Measurements from ENCODE around the gene CAND2. TPM values are rescaled to one million over a fixed set of nuclear protein-coding genes. Genes with fewer than 3 reads are reported as not detected.

Gene CAND2
- total RNA-seq, 2 donors from 2014 or later: 0.72 to 2.2 TPM

DNA sequence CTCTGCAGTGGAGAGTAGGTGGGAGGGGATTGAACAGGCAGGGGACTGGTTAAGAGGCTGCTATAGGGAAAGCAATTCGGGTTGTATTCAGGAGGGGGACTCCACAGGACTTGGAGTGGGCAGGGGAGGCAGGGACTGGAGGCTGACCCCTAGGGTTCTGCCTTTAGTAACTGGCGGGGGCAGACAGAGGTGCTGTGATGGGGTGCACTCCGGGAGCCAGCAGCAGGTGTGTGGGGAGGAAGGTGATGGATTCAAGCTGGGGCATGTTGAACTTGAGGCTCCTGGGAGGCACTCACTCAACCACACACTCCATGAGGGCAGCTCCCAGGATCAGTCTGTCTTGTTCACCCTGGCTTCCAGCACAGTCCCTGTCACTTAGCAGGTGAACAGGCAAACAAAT, 12.5 kb downstream of the CAND2 start:
- intact Hi-C loops (cut with DNase I): no loop called here
- Histone ChIP-seq H3K9ac (ENCODE audit: low read depth in 2 of 2, low read length in 2 of 2) (no peak overlapping the region), H3K4me3 (no peak overlapping the region), H3K9me3 (no peaks in the 10 kb centered on the region), H3K27ac (no peak overlapping the region), H3K27me3 (no peaks in the 10 kb centered on the region), H3K36me3 (no peaks in the 10 kb centered on the region), H3K4me1 (no peaks in the 10 kb centered on the region)
- DNase-seq: no peak
- TF ChIP-seq, protein P1, sequence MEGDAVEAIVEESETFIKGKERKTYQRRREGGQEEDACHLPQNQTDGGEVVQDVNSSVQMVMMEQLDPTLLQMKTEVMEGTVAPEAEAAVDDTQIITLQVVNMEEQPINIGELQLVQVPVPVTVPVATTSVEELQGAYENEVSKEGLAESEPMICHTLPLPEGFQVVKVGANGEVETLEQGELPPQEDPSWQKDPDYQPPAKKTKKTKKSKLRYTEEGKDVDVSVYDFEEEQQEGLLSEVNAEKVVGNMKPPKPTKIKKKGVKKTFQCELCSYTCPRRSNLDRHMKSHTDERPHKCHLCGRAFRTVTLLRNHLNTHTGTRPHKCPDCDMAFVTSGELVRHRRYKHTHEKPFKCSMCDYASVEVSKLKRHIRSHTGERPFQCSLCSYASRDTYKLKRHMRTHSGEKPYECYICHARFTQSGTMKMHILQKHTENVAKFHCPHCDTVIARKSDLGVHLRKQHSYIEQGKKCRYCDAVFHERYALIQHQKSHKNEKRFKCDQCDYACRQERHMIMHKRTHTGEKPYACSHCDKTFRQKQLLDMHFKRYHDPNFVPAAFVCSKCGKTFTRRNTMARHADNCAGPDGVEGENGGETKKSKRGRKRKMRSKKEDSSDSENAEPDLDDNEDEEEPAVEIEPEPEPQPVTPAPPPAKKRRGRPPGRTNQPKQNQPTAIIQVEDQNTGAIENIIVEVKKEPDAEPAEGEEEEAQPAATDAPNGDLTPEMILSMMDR (IDR thresholded peaks at IDR 0.05): no peak

DNA sequence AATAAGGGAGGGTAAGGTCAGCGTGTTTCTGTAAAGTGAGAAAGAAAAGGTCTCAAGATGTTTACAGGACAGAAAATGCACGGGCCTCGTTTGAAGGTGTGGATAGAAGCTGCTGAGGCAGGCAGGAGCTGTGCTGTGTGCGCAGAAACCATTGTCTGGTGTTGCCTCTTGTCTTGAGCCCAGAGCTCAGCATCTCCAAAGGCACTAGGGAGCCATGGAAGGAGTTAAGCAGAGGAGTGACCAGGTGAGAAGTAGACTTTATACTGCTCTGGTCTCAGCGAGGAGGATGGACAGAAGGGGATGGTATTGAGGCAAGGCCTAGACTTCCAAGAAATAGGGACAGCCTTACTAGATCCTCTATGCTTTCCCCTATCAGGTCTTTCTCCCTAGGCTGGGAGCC, 13.0 kb downstream of the CAND2 start:
- TF ChIP-seq, protein P1 (IDR thresholded peaks at IDR 0.05): no peak
- intact Hi-C loops (cut with DNase I): no loop called here
- no peak for DNase-seq
- H3K4me1 ChIP-seq: no peaks in the 10 kb centered on the region
- H3K36me3 ChIP-seq: no peaks in the 10 kb centered on the region
- H3K9ac ChIP-seq (ENCODE audit: low read depth in 2 of 2, low read length in 2 of 2): peak overlapping the region; percentile 40 to 74
- H3K27me3 ChIP-seq: no peaks in the 10 kb centered on the region
- H3K27ac ChIP-seq: no peak overlapping the region
- H3K4me3 ChIP-seq: no peak overlapping the region
- no peaks in the 10 kb centered on the region for H3K9me3 ChIP-seq

DNA sequence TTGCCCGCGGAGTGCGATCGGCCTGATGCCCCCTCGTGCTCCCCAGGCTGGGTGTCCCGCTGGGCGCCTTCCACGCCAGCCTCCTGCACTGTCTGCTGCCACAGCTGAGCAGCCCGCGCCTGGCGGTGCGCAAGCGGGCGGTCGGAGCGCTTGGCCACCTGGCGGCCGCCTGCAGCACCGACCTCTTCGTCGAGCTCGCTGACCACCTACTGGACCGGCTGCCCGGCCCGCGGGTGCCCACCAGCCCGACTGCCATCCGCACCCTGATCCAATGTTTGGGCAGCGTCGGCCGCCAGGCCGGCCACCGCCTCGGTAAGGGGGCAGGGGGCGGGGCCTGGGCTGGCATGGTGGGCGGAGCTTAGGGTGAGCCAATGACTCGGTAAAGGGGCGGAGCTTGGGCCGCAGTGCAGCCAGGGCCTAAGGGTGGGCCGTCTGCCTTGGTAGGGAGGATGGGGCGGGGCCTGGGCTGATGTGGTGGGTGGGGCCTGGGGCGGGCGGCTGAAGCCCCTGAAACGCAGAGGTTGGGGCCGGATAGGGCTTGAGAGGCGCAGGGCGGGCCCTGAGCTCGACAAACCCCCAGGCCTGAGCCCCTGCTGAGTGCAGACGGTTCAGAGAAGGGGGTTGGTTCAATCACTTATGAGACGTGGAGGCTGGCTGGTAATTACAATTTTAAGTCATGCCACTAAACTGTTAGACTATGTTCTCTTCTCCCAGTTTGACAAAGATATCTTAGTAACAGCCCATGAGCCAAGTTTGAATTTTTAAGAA, 13.7 kb downstream of the CAND2 start:
- H3K27me3 ChIP-seq: no peaks in the 10 kb centered on the region
- DNase-seq: peak; percentile 99
- peak overlapping the region; percentile 22 for H3K27ac ChIP-seq
- H3K9ac ChIP-seq (ENCODE audit: low read depth in 2 of 2, low read length in 2 of 2): peak overlapping the region; percentile 40 to 74
- no peaks in the 10 kb centered on the region for H3K36me3 ChIP-seq
- intact Hi-C loops (cut with DNase I): no loop called here
- TF ChIP-seq, protein P1 (IDR thresholded peaks at IDR 0.05): peak; percentile 60
- H3K4me3 ChIP-seq: peak overlapping the region; percentile 57
- H3K9me3 ChIP-seq: no peaks in the 10 kb centered on the region
- H3K4me1 ChIP-seq: no peaks in the 10 kb centered on the region

DNA sequence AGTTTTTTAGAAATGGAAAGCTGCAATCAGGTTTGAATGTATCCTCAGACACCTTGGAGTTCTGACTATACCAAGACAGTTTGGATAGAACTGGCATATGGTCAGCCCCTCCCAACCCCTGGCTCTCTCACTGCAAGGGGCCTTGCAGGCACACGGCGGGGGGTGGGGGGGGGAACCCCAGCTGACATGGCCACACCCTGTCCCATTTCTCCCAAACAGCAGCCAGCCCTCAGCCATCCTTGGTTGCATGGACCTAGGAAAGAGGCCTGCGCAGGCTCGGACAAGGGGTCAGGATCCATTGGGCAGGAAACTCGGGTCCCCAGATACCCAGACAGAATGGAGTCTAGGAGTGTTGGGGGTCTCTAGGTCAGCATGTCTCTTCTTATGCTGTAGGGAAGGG, 14.5 kb downstream of the CAND2 start:
- no peak overlapping the region for H3K9ac ChIP-seq (ENCODE audit: low read depth in 2 of 2, low read length in 2 of 2)
- no peaks in the 10 kb centered on the region for H3K27me3 ChIP-seq
- intact Hi-C loops (cut with DNase I): no loop called here
- no peak overlapping the region for H3K27ac ChIP-seq
- no peaks in the 10 kb centered on the region for H3K9me3 ChIP-seq
- no peak for DNase-seq
- H3K4me3 ChIP-seq: no peak overlapping the region
- no peaks in the 10 kb centered on the region for H3K4me1 ChIP-seq
- H3K36me3 ChIP-seq: no peaks in the 10 kb centered on the region
- TF ChIP-seq, protein P1 (IDR thresholded peaks at IDR 0.05): no peak

DNA sequence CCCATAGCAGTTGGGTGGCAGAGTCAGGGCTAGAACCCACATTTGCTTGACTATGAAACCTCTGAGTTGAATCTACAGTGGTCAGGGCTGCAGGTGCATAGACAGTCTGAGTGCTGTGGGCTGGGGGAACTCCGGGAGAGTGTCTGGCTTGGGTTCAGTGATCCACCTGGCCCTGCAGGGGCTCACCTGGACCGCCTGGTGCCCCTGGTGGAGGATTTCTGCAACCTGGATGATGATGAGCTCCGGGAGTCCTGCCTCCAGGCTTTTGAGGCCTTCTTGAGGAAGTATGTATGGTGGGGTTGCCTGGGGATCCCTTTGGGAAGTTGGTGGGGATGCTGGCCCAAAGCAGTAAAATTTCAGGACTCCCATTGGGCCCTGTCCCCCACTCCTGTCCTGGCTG, 16.3 kb downstream of the CAND2 start:
- intact Hi-C loops (cut with DNase I): no loop called here

More for the DNA sequence above, 16.3 kb downstream of the CAND2 start:
- Histone ChIP-seq H3K36me3 (no peaks in the 10 kb centered on the region), H3K4me3 (no peak overlapping the region), H3K4me1 (no peaks in the 10 kb centered on the region), H3K9me3 (no peaks in the 10 kb centered on the region), H3K9ac (ENCODE audit: low read depth in 2 of 2, low read length in 2 of 2) (no peak overlapping the region), H3K27me3 (no peaks in the 10 kb centered on the region), H3K27ac (no peak overlapping the region)
- no peak for DNase-seq
- TF ChIP-seq, protein P1 (IDR thresholded peaks at IDR 0.05): no peak

All from colonic mucosa (tissue), 4 donors.